Adrenal gland (tissue), 12 donors: ENCODE results near the gene SMIM10L2A. TPM values are rescaled to one million over a fixed set of nuclear protein-coding genes. Genes with fewer than 3 reads are reported as not detected.

ENCODE experiments used
- DNase-seq, 7 donors: peaks; one replicate each; pipeline ENCODE4 v3.0.0-alpha.2; 2019 to 2020
- H3K27ac ChIP-seq, 5 donors: fragments of 200-600 bp; sonication (generic) in 4 of 5; 1 replicate in 3 of 5; 2 replicates in 2 of 5; pipeline versions ENCODE4 v1.5.1 to v1.8.0; 2016 to 2020; ENCODE audit warnings: mild to moderate bottlenecking in 1 of 5
- H3K27me3 ChIP-seq: fragments of 200-600 bp; 2 replicates; pipeline ENCODE4 v1.8.0; 2021
- H3K36me3 ChIP-seq, 2 donors: fragments of 200-600 bp; replicated peaks in 1 of 2; 1 replicate in 1 of 2; 2 replicates in 1 of 2; pipeline versions ENCODE4 v1.5.1 to v1.8.0; 2018 to 2022
- H3K4me1 ChIP-seq, 2 donors: fragments of 200-600 bp; replicated peaks in 1 of 2; 1 replicate in 1 of 2; 2 replicates in 1 of 2; pipeline versions ENCODE4 v1.5.1 to v1.8.0; 2018 to 2021
- H3K4me3 ChIP-seq, 4 donors: fragments of 200-600 bp; sonication (generic) in 3 of 4; one replicate each; pipeline ENCODE4 v1.5.1; 2016 to 2018
- H3K9me3 ChIP-seq, 3 donors: fragments of 200-600 bp; sonication (generic) in 1 of 3; replicated peaks in 1 of 3; 1 replicate in 2 of 3; 2 replicates in 1 of 3; pipeline versions ENCODE4 v1.5.1 to v1.8.0; 2016 to 2021
- POLR2A ChIP-seq, 2 donors: fragments of 450-650 bp; IDR thresholded peaks; one replicate each; pipeline ENCODE4 v1.6.1; 2017; ENCODE audit warnings: antibody characterized with exemption in 2 of 2, mild to moderate bottlenecking in 2 of 2, moderate library complexity in 1 of 2
- WGBS, 4 donors: extraction: QIAGEN DNeasy Blood & Tissue Kit in 2 of 4; methylation state at CpG; one replicate each; pipeline versions ENCODE4 v1.1.5 to v1.1.7; 2013 to 2017; 5-methylcytosine and 5-hydroxymethylcytosine counted together
- intact Hi-C, 2 donors: fragments of 100-400 bp; cut with DNase I; formaldehyde crosslinking; loops; one replicate each; pipeline versions ENCODE4 v1.14.1 to v1.15.0; 2022 to 2023
- polyA plus RNA-seq, 3 donors: library from polyadenylated mRNA; stranded (reverse); fragments of 200-250 nt in 2 of 3; fragments of 350-450 nt in 1 of 3; fragmentation: Illumina TruSeq in 1 of 3; extraction: RNeasy Lipid Tissue Mini Kit (QIAGEN cat#74804) in 1 of 3; gene quantifications; one replicate each; pipeline ENCODE4 v1.2.3, GENCODE V29; 2013 to 2014
- small RNA-seq, 2 donors: library from RNA; depleted of rRNA; stranded (forward); fragments of <200 nt; gene quantifications; one replicate each; pipeline ENCODE3, GENCODE V24; 2016
- total RNA-seq, 9 donors: library from RNA; depleted of rRNA in 4 of 9; stranded (reverse); fragments of >200 nt in 4 of 9; fragments of 120-200 nt in 1 of 9; fragmentation: NEBNext Ultra II Directional in 1 of 9; extraction: Animal tissue kit (Norgen Biotek cat#: 25700) in 1 of 9; gene quantifications; one replicate each; pipeline versions ENCODE4 v1.1.0 to v1.2.4, GENCODE V29; 2013 to 2023
- TF ChIP-seq, protein P1 (sequence below), 6 experiments: fragments of 450-650 bp in 4 of 6; fragments of 200-600 bp in 2 of 6; sonication (generic) in 1 of 6; IDR thresholded peaks; 1 replicate in 5 of 6; 2 replicates in 1 of 6; pipeline versions ENCODE4 v1.5.1 to v1.8.0; 2016 to 2021; ENCODE audit warnings: antibody characterized with exemption in 6 of 6, mild to moderate bottlenecking in 2 of 6, moderate library complexity in 1 of 6
- donor health status: healthy with polysubstance abuse.
- donor health status: Bipolar disorder and iron deficiency.
- donor health status: DM: yes; HTN: yes; CAD: no.
- donor health status: DM: no; HTN: no; CAD: no.
- donor health status: DM: no; HTN: no; CAD: no.
- donor health status: DM: yes; HTN: yes; CAD: no.

SMIM10L2A gene
- total and polyA plus RNA-seq, 12 donors: 31.5 to 109 (median 39.3) TPM

DNA sequence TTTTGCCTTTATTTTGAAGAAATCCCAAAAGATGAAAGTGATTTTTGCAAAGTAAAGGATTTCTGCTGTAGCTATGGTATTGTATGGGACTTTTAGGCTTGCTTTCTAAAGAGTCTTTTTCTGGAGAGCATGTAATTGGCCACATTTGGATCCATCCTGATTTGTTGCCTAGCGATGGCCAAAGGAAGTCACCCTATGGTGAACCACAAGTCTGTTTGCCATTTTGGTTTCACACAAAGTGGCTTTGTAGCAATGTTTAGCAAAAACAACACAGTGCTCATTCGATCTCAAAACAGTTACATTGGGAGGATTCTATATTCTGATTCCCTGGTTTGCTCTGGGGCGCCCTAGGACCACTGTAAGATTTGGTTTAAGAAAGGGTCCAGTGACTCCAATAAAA, 54.6 kb downstream of the SMIM10L2A start:
- no peak for TF ChIP-seq POLR2A (IDR thresholded peaks at IDR 0.05)
- TF ChIP-seq, protein P1, sequence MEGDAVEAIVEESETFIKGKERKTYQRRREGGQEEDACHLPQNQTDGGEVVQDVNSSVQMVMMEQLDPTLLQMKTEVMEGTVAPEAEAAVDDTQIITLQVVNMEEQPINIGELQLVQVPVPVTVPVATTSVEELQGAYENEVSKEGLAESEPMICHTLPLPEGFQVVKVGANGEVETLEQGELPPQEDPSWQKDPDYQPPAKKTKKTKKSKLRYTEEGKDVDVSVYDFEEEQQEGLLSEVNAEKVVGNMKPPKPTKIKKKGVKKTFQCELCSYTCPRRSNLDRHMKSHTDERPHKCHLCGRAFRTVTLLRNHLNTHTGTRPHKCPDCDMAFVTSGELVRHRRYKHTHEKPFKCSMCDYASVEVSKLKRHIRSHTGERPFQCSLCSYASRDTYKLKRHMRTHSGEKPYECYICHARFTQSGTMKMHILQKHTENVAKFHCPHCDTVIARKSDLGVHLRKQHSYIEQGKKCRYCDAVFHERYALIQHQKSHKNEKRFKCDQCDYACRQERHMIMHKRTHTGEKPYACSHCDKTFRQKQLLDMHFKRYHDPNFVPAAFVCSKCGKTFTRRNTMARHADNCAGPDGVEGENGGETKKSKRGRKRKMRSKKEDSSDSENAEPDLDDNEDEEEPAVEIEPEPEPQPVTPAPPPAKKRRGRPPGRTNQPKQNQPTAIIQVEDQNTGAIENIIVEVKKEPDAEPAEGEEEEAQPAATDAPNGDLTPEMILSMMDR (IDR thresholded peaks at IDR 0.05): no peak
- H3K27me3 ChIP-seq: peaks cover 10% of the 10 kb centered on the region
- H3K4me3 ChIP-seq: no peak overlapping the region
- WGBS, 4 donors: 77 to 88% (median 84%) methylated on average over 3 of the region's 3 CpGs
- intact Hi-C loops: no loop called here
- H3K4me1 ChIP-seq: no peaks in the 10 kb centered on the region
- no peak for DNase-seq
- H3K27ac ChIP-seq: no peak overlapping the region
- no peaks in the 10 kb centered on the region for H3K36me3 ChIP-seq
- no peaks in the 10 kb centered on the region for H3K9me3 ChIP-seq

DNA sequence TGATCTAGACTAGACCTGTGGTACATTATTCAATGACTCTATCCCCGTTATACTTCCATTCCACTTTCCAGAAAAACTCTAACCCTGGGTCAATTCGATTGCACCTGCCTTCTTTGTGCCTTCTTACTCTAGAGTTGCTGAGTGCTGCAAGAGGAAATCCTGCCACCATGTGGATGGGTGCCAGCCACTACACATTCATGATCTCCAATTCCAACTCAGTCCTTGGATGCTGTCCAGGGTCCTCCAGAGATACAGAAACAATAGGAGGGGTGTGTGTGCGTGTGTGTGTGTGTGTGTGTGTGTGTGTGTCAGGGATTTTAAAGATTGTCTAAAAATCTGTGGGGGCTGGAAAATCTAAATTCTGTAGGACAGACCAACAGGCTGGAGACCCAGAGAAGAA, 55.8 kb downstream of the SMIM10L2A start:
- H3K4me3 ChIP-seq: no peak overlapping the region
- 0 to 23% (median 6%) methylated on average over 2 to 3 of the region's 3 CpGs for WGBS, 4 donors
- TF ChIP-seq, protein P1 (IDR thresholded peaks at IDR 0.05): peak; percentile 16 to 59 (median 53)
- TF ChIP-seq POLR2A (IDR thresholded peaks at IDR 0.05): no peak
- no peaks in the 10 kb centered on the region for H3K9me3 ChIP-seq
- H3K4me1 ChIP-seq: no peaks in the 10 kb centered on the region
- no peak overlapping the region for H3K27ac ChIP-seq
- intact Hi-C loops: no loop called here
- H3K27me3 ChIP-seq: peaks cover 5% of the 10 kb centered on the region
- H3K36me3 ChIP-seq: no peaks in the 10 kb centered on the region
- peak; percentile 80 to 92 (median 89) for DNase-seq

Small RNAs within 50 kb of the gene (small RNA-seq; reads per million reads assigned to genes)
- 0.08 to 0.24 reads per million in 2 donors for gene RNA5SP515

Other genes starting within 250 kb of the SMIM10L2A start
- not detected for gene ETDA, start 169.9 kb upstream of the SMIM10L2A start, total RNA-seq
- gene ETDA, start 169.9 kb upstream of the SMIM10L2A start, polyA plus RNA-seq: not detected
- not detected for gene ETDC, start 112.5 kb upstream of the SMIM10L2A start, total RNA-seq
- gene ETDC, start 112.5 kb upstream of the SMIM10L2A start, polyA plus RNA-seq: not detected
- 10 to 100 TPM; 11.1 to 35.2 (median 18.7) TPM for gene ZNF75D, start 77.8 kb upstream of the SMIM10L2A start, total RNA-seq
- gene ZNF75D, start 77.8 kb upstream of the SMIM10L2A start, polyA plus RNA-seq: 10 to 100 TPM; 17.7 to 22.4 (median 22.4) TPM
- 10 to 100 TPM in 6 of 9 donors, 1 to 10 TPM in 3; 7.2 to 51.3 (median 11.8) TPM for gene ZNF449, start 77.1 kb upstream of the SMIM10L2A start, total RNA-seq
- gene ZNF449, start 77.1 kb upstream of the SMIM10L2A start, polyA plus RNA-seq: 10 to 100 TPM in 2 of 3 donors, 1 to 10 TPM in 1; 10.0 to 17.4 (median 11.0) TPM
- gene INTS6L, start 98.7 kb downstream of the SMIM10L2A start, total RNA-seq: 10 to 100 TPM in 8 of 9 donors, 1 to 10 TPM in 1; 7.5 to 28.9 (median 14.1) TPM
- gene INTS6L, start 98.7 kb downstream of the SMIM10L2A start, polyA plus RNA-seq: 10 to 100 TPM; 10.5 to 85.0 (median 62.0) TPM